ENCODE data around the gene LMF1.

The LMF1 gene

DNA sequence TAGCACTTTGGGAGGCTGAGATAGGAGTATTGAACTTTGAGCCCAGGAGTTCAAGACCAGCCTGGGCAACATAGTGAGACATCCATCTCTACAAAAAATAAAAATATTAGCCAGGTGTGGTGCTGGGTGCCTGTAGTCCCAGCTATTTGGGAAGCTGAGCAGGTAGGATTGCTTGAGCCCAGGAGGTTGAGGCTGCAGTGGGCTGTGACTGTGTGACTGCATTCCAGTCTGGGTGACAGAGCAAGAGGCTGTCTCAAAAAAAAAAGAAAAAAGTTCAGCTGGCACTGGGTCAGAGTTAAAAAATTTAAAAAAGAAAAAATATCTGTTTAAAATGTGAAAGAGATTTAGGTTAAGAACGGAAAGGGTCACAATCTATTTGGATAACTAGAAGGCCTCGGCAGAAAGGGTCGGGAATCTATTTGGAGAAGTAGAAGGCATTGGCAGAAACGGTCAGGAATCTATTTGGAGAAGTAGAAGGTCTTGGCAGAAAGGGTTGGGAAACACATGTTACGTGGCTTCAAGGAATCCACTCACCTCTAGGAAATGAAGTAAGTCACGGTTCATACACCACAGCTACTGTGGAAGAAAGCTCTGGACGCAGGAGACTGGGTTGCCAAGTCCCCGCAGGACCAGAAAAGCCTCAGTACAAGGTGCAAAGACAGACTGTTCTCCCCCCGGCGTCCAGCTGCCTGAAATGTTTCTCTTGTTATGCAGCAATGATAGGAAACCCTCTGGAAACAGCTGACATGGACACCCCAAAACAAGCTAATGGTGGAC lies 25.3 kb downstream of the LMF1 start:
- DNase-seq = no peak

DNA sequence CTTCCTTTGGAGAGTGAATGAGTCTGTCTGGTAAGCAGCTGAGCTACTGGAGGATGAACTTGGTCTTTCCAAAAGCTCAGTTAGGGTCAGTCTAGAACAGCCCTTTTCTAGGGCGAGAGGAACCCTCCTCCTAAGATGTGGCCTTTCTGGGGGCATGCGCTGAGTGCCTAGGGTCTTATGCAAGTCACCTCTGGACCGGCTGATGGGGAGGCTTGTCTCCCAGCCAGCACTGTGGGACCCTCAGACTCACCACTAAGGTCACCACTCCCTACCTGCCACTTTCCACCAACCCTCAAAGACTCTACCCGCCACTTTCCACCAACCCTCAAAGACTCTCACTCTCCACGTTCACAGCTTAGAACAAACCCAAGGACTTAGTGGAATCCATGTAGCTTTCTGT lies 26.8 kb downstream of the LMF1 start:
- DNase-seq = no peak

DNA sequence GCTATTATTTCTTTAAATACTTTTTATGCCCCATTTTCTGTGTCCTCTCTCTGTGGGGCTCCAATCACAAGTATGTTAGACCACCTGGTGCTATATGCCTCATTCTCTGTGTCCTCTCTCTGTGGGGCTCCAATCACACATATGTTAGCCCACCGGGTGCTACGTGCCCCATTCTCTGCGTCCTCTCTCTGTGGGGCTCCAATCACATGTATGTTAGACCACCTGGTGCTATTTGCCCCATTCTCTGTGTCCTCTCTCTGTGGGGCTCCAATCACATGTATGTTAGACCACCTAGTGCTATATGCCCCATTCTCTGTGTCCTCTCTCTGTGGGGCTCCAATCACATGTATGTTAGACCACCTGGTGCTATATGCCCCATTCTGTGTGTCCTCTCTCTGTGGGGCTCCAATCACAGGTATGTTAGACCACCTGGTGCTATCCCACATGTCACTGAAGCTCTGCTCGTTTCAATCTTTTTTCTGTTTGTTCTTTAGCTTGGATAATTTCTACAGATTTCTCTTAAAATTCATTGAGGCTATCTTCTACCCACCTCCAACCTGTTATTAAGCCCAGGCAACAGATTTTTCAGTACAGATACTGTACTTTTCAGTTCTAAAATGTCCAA lies 28.2 kb downstream of the LMF1 start:
- no peak for DNase-seq

DNA sequence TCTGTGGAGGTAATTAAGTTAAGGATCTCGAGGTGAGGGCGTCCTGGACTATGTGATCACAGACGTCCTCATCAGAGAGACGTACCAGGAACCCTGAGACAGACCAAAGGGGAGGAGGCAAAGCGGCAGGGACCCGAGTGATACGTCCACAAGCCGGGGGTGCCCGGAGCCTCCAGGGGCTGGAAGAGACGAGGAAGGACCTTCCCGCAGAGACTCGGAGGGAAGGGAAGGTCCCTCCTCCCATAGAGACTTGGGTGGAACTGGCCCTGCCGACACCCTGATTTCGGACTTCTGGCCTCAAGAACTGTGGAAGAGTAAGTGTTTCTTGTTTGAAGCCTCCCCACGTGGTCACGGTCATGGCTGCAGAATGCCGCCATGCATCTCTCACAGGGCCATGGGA lies 30.8 kb downstream of the LMF1 start:
- DNase-seq = no peak

DNA sequence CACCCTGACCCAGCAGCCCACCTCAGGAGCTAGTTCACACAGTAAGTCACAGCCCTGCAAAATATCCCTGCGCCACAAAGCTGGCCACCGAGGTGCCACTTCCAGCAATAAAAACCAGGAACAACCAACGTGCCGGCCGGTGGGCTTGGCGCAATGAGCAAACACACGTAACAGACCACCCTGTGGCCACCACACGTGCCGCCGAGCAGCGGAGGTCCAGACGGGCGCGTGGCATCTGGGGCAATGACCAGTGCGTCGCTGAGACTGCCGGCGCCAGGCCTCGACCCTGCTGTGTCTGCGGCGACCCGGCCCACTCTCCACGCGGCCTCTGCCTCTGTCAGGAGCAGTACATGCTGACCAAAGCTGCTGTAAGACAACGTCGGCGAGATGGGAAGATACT lies 31.5 kb downstream of the LMF1 start:
- DNase-seq = no peak

DNA sequence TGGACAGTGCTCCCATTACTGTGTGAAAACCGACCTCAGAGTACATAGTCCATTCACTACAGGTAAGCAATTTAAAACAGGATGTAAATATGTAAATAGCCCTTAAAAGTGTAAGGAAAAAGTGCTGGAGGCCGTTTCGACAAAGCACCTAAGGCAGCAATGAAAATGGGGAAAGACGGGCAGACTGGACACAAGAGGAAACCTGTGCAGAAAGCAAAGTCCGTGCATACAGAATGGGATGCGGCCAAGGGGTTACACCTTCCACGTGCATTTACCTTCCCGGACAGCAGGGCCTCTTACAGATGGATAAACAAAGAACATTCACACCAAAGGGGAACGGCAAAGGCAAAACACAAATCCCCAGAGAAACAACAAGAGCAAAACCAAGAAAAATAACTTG lies 32.0 kb downstream of the LMF1 start:
- no peak for DNase-seq

DNA sequence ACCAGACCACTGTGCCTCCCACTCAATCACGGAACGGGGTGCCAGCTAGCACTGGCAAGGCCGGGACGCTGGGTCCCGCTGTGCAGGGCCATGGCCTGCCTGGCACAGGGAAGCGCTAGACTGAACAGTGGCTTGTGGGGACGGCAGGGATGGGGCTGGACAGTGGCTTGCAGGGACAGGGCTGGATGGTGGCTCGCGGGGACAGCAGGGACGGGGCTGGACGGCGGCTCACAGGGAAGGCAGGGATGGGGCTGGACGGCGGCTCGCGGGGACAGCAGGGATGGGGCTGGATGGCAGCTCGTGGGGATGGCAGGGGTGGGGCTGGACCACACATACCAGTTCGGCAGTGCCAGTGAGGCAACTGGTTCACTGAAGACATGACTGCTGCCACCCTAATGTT lies 32.6 kb downstream of the LMF1 start:
- DNase-seq = no peak

DNA sequence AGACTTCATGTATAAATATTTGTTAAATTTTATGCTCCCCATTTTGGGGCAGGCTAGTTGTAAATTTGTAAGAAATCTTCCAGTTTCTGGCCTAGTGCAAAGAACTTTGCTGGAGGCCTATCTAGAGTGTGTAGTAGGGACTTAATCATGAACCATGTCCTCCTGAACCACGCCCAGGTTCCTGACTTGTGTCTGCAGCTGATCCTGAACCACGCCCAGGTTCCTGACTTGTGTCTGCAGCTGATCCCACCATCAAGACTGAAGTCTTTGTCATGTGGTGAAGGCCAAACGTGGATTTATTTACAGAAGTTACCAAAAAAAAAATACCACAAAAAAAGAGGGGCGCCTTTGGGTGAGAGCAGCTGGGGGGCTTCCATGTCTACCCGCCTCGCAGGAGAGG lies 33.1 kb downstream of the LMF1 start:
- DNase-seq = no peak

DNA sequence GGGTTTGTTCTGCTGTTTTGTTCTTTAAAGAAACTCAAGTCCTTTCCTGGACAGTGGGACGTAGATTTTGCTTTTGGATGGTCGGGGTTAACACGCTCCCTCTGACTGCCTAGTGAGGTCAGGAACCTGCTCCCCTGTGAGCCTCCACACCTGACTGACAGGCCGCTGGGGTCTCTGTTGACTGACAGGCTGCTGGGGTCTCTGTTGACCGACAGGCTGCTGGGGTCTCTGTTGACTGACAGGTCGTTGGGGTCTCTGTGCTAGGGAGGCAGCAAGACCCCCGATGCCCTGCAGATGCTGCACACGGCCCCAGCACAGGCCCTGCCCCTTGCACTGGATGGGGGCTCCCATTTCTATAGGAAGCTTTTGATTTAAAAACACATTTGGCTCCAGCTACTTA lies 33.5 kb downstream of the LMF1 start:
- no peak for DNase-seq

DNA sequence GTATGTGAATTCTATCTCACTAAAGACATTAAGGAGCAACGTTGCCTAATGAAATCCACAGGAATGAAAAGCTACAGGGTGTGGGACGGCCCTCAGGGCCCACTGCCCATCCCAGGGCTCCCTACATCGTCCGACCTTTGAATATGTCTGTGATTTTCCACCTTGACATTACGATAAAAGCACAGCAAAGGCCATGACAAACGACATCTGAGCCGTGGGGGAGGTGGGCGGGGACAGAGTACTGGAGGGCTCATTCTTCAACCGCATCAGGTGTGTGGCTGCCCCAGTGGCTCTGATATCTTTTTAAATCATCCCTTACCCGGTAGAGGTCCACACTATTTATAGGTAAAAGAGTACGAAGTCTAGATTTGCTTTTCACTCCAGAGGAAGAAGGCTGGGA lies 35.1 kb downstream of the LMF1 start:
- DNase-seq = no peak

DNA sequence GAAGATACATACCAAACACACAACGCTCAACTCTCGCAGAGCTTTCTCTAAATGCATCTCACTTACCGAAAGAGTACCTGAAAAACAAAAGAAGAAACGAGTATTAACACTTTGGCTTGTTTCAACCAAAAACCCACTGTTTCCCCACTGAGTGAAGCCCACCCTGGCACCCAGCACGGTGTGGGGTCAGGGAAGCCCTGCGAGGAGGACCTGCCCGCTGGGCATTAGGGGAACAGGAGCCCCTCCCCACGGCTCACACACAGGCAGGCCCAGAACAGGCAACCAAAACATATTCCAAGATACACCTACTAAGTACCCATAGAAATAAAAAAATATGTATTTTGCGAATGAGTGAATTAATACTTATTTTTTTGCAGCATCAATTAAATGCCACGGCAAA lies 36.6 kb downstream of the LMF1 start:
- no peak for DNase-seq

DNA sequence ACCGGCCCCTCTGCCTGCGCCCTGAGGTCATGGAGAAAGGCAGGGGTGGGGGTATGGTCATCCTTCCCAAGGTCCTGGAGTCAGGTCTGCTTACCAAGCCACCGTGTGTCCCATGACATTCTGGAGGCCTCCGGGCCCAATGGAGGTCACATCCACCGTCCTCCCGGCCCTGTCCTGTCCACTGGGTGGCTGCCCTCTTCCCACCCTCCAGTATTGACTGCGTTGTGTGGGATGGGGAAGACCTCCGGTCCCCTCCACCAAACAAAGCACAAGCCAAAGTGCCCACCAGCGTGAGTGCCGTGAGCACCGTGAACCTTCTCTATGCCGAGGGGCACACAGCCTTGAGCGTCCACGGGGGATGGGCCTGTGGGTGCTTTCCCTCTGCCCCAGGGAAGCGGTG lies 37.2 kb downstream of the LMF1 start:
- DNase-seq = no peak

DNA sequence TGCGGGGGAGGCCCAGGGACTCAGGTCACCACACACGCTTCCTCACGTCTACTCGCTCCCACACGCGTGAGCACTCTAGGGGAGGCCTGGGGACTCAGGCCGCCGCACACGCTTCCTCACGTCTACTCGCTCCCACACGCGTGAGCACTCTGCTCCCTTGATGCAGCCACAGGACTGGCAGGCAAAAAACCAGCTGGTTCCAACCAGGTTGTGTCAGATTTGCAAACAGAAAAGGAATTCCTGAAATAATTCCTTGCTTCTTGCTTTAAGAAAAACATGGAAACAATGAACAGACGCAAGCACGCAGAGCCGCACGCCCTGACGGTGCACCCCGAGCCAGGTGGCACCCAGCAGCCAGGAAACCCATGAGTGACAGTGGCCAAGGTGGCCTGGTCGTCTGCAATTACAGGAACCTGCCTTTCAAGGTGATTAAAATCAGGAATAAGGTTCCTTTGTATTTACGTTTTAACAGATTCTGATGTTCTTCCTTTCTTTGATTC lies 37.9 kb downstream of the LMF1 start:
- DNase-seq = no peak

DNA sequence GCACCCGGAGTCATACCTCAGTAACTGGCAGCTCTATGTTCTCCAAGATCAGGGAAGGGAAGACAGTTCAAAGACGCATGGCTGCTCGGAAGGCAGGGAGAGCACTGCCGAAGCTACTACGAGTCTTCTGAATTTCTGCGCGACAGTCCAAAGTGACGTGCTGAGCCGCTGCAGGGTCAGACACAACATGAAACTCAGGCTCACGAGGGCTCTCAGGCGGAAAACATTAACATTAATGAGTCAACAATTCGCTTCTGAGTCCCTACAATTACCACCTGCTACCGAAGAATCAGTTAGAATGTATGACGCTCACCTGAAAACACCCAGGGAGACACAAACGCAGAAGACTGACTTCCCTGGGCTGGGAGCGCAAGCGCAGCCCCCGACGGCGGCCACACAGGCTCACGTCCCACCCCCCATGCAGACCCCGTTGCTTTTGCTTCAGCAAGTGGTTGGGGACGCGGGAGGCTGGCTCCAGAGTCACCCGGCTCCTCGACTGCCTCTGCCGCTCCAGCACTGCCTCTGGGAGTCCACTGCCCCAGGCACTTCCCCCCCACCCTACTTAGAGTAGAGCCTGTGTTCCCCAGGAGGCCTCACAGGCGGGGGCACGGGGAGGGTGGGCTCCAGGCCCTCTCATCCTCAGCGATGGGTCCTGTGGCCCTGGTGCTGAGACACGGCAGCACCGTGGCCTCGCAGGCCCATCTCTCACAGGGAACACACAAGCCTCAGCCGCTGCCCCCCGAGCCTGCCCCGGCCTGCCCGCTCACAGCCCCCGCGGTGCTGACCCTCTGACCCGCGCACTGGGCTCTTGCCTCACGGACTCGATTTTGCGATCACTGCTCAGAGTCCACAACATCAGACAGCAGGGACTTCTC lies 38.9 kb downstream of the LMF1 start:
- DNase-seq = no peak

DNA sequence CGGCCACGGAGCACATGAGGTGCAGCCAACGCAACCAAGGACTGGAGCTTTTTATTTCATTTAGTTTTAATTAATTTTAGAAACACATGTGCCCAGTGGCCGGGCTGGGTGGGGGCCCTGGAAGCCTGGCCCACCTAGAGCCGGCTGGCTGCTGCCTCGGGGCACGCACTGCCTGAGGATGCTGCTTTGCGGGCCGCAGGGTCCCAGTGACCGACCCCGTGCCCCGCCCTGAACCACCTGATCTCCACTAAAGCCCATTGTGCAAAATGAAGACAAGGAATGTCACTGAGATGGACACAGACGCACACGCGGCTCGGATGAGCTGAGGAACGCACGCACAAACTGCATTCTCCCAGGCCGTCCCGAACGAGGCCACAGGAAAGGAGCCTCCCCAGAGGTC lies 39.6 kb downstream of the LMF1 start:
- no peak for DNase-seq

DNA sequence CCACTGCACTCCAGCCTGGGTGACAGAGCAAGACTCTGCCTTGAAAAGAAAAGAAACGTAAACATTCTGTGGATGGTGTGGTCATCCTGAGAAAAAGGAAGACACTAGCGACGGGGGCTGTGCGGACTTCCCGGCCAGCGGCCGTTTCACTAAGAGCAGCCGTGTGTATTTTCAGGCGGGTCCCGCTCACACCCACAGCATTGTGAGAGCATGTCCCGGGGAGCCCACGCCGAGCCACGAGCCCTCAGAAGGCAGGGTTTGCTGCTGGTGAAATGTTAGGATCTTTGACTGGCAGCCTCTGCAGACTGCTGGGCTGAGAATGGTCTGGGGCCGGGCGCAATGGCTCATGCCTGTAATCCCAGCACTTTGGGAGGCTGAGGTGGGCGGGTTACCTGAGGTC lies 40.3 kb downstream of the LMF1 start:
- DNase-seq = no peak

DNA sequence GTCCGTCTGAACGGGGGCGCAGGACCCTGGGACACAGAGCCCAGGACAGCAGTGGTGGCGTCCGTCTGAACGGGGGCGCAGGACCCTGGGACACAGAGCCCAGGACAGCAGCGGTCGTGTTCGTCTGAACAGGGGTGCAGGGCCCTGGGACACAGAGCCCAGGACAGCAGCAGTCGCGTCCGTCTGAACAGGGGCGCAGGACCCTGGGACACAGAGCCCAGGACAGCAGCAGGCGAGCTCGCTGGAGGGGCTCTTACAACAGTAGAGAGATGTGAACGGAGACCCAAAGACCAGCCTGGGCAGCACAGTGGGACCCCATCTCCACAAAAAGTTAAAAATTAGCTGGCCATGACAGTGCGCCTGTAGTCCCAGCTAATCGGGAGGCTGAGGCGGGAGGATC lies 40.7 kb downstream of the LMF1 start:
- no peak for DNase-seq

DNA sequence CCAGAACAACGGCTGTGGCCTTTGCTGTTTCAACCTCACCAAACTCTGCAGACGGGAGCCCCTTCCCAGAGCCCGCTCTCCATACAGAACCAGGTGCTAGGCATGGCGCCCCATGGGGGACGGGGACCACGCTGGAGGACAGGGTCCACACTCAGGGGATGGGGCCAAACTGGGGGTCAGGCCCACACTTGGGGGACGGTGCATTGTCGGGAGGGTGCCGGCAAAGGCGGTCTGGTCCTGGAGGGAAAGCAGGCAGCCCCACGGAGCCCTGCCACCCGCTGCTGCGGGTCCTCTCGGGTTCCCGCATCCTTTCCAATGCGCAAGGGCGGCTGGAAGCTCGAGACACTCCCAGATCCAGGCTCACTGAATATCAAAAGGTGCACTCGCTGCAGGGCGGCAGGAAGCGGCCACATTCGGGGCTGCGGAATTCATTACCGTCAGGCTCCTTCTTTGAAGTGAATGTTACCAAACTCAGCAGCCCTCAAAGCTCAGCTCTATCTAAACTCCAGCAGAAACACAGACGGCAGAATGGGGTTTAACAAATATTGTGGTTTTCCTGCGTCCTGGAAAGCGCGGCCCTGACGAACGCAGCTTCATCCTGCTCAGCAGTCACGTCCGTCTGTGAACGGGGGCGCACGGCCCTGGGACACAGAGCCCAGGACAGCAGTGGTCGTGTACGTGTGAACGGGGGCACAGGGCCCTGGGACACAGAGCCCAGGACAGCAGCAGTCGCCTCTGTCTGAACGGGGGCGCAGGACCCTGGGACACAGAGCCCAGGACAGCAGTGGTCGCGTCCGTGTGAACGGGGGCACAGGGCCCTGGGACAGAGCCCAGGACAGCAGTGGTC lies 41.3 kb downstream of the LMF1 start:
- DNase-seq = no peak

DNA sequence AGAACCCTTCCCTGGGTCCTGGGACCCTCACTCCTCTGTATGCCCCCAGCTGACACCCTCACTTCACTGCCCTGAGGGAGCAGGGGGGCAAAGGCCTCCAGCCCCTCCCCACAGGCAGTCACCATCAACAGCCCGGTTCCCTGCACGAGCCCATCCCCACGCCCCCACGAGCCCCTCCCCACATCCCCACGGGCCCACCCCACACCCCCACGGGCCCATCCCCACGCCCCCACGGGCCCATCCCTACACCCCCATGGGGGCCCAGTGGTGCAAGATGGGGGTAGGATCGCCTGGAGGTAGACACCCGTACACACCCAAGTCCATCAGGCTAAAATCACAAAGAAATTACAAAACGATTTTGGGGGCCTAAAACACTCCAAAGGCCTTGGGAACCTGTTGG lies 42.3 kb downstream of the LMF1 start:
- no peak for DNase-seq

DNA sequence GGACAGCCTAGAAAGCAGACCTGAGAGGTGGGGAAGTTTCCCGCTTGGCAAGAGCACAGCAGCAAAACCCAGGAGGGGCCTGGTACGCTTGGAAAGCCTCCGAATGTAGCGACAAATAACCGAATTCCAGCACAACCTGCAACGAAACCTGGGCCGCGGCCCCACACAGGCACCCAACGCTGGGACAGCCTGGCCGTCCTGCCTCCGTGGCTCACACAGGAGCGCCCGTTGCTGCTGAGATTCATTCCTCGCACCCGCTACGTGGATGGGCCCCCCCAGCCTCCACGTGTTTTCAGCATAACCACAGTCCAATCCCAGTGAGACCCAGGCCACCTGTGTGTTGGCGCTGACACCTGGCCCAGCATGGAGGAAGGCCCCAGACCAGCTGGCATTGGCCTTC lies 42.9 kb downstream of the LMF1 start:
- no peak for DNase-seq

DNA sequence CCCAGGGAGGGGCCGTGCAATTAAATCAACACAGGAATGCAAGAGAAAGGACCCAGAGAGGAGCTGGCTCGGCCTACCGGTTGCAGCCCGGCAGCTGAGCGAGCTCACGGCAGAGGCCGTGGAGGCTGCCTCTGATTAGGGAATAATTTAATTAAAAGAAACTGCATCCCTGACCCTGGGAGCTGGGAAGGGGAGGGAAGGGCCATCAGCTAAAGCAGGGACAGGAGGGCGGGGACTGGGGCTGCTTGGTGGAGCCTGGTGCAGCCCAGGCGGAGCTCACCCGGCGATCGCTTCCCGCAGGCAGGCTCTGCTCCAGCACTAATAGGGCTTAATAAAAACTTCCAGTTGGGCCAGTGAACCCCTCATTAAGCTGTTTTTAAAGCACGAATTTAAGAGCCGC lies 43.4 kb downstream of the LMF1 start:
- DNase-seq = no peak

DNA sequence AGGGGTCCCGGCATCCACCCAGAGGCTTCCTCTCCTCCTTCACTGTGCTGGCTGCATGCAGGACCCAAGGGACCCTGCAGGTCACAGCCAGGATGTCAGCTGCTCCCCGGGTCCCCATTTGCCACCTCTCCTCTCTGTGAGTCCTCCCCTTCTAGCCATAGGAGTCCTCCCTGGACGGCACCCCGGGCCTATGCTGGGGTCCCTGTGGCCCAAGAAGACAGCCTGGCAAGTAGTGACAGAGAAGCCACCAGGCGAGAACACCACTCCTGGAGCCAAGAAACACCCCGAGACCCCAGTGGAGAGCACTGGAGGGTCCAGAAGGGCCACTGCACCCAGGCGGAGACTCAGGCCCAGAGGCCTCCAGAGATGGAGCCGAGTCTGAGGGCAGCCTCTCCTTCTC lies 44.1 kb downstream of the LMF1 start:
- no peak for DNase-seq

DNA sequence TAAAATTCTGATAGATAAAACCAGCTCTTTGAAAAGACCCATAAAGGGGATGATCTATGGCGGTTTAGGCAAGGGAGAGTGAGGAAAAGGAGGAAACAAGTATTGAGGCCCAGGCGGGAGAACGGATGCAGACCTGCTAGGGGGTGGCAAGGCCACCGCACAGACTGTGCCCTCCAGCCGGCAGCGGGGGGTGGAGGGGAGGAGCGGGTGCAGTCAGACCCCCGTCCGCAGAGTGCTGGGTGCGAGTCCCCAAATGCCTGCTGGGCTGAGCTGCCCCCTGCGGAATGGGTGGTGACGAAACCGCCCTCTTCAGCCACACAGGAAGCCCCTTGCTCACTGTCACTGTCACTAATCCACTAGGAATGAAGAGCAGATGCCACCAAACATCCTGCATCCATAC lies 46.0 kb downstream of the LMF1 start:
- DNase-seq = no peak

Measured in CD4-positive, alpha-beta T cell treated with Interleukin-10 for 1 hour (primary cell).